Lung microvascular endothelial cell (primary cell): Measurements from ENCODE around the gene TEDC1. TPM values are rescaled to one million over a fixed set of nuclear protein-coding genes. Genes with fewer than 3 reads are reported as not detected.
A peak's percentile ranks its signal among the peaks of the same experiment; 100 is the strongest.

Experiments
- DNase-seq, 2 donors: peaks; one replicate each; pipeline versions ENCODE4 v3.0.0 to v3.0.0-alpha.2; 2010; ENCODE audit warnings: low read depth in 2 of 2
- total RNA-seq: library from RNA; depleted of rRNA; stranded (reverse); fragments of >200 nt; gene quantifications from 2 replicates; pipeline ENCODE4 v1.2.1, GENCODE V29; 2014

TEDC1 gene
- total RNA-seq, 1 donor from 2014 or later: 2.8 TPM

GRCh38 chr14:105525326-105525725 lies 34.3 kb downstream of the TEDC1 start:
- no peak for DNase-seq

- no peak for DNase-seq
These were observed 35.1 kb downstream of the TEDC1 start, which contains the start of gene TMEM121 for GRCh38 chr14:105525861-105526775. TMEM121 (plus strand) TSS chr14:105526583; CDS start chr14:105528835, 2,252 bp downstream.

- DNase-seq: no peak
These were observed 35.8 kb downstream of the TEDC1 start for GRCh38 chr14:105526776-105527380.

- no peak for DNase-seq
These were observed 36.4 kb downstream of the TEDC1 start for GRCh38 chr14:105527381-105527825.

- peak; percentile 73 to 86 for DNase-seq
These were observed 37.0 kb downstream of the TEDC1 start for GRCh38 chr14:105527826-105528585.

GRCh38 chr14:105528586-105529318 lies 37.7 kb downstream of the TEDC1 start:
- DNase-seq: no peak

GRCh38 chr14:105529319-105529568 lies 38.2 kb downstream of the TEDC1 start:
- DNase-seq: no peak

GRCh38 chr14:105529569-105530284 lies 38.7 kb downstream of the TEDC1 start:
- no peak for DNase-seq

- DNase-seq: no peak
These were observed 39.4 kb downstream of the TEDC1 start for GRCh38 chr14:105530285-105531087.

- DNase-seq: no peak
These were observed 40.2 kb downstream of the TEDC1 start for GRCh38 chr14:105531088-105531893.

GRCh38 chr14:105531894-105532623 lies 41.0 kb downstream of the TEDC1 start:
- no peak for DNase-seq

- DNase-seq: peak in 1 of 2 donors; percentile 41
These were observed 41.7 kb downstream of the TEDC1 start for GRCh38 chr14:105532735-105533141.

GRCh38 chr14:105533391-105533790 lies 42.3 kb downstream of the TEDC1 start:
- no peak for DNase-seq

- no peak for DNase-seq
These were observed 42.9 kb downstream of the TEDC1 start for GRCh38 chr14:105533811-105534498.

- no peak for DNase-seq
These were observed 43.5 kb downstream of the TEDC1 start for GRCh38 chr14:105534586-105534985.

- DNase-seq: no peak
These were observed 45.0 kb downstream of the TEDC1 start for GRCh38 chr14:105536051-105536450.

- no peak for DNase-seq
These were observed 45.9 kb downstream of the TEDC1 start for GRCh38 chr14:105536691-105537579.
